Fibroblast of mammary gland (primary cell): ENCODE results near the gene PTPRF.
A peak's percentile ranks its signal among the peaks of the same experiment; 100 is the strongest.

ENCODE experiments used
- DNase-seq: peaks from one replicate; pipeline ENCODE4 v3.0.0-alpha.2; 2010; ENCODE audit warnings: low read depth
- H3K4me3 ChIP-seq: 2 replicates; pipeline ENCODE4 v1.5.1; 2011; ENCODE audit warnings: low read depth, mild to moderate bottlenecking, low read length, moderate library complexity; ENCODE audit not compliant: control insufficient read depth
- CTCF ChIP-seq: conservative IDR thresholded peaks from 2 replicates; pipeline ENCODE4 v1.5.1; 2011; ENCODE audit warnings: low read depth, low read length, inconsistent platforms; ENCODE audit not compliant: control insufficient read depth, insufficient read depth

PTPRF gene

GRCh38 chr1:43650310-43651085, 119.8 kb downstream of the PTPRF start:
- peak overlapping the region; percentile 98 for H3K4me3 ChIP-seq
- peak; percentile 99 for DNase-seq
- no peak for TF ChIP-seq CTCF

- no peak for DNase-seq
- TF ChIP-seq CTCF = no peak
- peak overlapping the region; percentile 98 for H3K4me3 ChIP-seq
Observed at GRCh38 chr1:43651188-43651587, 120.5 kb downstream of the PTPRF start.

- no peak for DNase-seq
- H3K4me3 ChIP-seq = peak overlapping the region; percentile 98
- TF ChIP-seq CTCF = no peak
Observed at GRCh38 chr1:43651902-43652301, 121.2 kb downstream of the PTPRF start.

GRCh38 chr1:43653339-43653738, 122.7 kb downstream of the PTPRF start:
- no peak overlapping the region for H3K4me3 ChIP-seq
- TF ChIP-seq CTCF = peak; percentile 54
- DNase-seq = peak; percentile 59

GRCh38 chr1:43653893-43654292, 123.2 kb downstream of the PTPRF start:
- TF ChIP-seq CTCF = no peak
- no peak overlapping the region for H3K4me3 ChIP-seq
- DNase-seq = no peak

- DNase-seq = no peak
- no peak overlapping the region for H3K4me3 ChIP-seq
- TF ChIP-seq CTCF = no peak
Observed at GRCh38 chr1:43655953-43656352, 125.3 kb downstream of the PTPRF start.
